Epithelial cell of esophagus (primary cell): ENCODE measurements around the gene ZNF516.

Source experiments
- DNase-seq: peaks from one replicate; pipeline ENCODE4 v3.0.0; 2010; ENCODE audit warnings: low read depth
- H3K4me3 ChIP-seq: 2 replicates; pipeline ENCODE4 v1.5.1; 2011; ENCODE audit warnings: mild to moderate bottlenecking, low read length, control low read depth
- TF ChIP-seq, protein P1 (sequence below): IDR thresholded peaks from 2 replicates; pipeline ENCODE4 v1.5.1; 2011; ENCODE audit warnings: low read depth, mild to moderate bottlenecking, low read length, control low read depth, inconsistent platforms; ENCODE audit not compliant: insufficient read depth; ENCODE audit errors: missing control alignments

The ZNF516 gene

DNA sequence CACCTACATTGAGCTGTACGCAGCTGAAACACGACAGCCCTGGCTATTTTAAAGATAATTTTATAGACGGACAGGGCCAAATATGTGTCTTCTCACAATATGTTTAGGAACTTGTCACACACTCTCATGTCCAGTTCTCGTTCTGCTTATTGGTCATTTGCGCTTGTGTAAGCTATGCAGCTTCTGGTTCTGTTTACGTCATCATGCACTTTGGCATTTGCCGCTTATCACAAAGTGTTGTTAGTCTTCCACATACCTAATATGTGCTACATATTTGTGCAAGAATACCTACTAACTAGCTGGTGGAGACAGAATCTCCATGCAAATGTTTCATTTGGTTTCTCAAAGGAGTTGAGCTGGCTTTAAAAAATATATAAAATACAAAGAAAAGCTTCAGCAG is 7.5 kb upstream of the ZNF516 start:
- DNase-seq, result no peak
- TF ChIP-seq, protein P1, sequence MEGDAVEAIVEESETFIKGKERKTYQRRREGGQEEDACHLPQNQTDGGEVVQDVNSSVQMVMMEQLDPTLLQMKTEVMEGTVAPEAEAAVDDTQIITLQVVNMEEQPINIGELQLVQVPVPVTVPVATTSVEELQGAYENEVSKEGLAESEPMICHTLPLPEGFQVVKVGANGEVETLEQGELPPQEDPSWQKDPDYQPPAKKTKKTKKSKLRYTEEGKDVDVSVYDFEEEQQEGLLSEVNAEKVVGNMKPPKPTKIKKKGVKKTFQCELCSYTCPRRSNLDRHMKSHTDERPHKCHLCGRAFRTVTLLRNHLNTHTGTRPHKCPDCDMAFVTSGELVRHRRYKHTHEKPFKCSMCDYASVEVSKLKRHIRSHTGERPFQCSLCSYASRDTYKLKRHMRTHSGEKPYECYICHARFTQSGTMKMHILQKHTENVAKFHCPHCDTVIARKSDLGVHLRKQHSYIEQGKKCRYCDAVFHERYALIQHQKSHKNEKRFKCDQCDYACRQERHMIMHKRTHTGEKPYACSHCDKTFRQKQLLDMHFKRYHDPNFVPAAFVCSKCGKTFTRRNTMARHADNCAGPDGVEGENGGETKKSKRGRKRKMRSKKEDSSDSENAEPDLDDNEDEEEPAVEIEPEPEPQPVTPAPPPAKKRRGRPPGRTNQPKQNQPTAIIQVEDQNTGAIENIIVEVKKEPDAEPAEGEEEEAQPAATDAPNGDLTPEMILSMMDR, result no peak
- no peak overlapping the region for H3K4me3 ChIP-seq

DNA sequence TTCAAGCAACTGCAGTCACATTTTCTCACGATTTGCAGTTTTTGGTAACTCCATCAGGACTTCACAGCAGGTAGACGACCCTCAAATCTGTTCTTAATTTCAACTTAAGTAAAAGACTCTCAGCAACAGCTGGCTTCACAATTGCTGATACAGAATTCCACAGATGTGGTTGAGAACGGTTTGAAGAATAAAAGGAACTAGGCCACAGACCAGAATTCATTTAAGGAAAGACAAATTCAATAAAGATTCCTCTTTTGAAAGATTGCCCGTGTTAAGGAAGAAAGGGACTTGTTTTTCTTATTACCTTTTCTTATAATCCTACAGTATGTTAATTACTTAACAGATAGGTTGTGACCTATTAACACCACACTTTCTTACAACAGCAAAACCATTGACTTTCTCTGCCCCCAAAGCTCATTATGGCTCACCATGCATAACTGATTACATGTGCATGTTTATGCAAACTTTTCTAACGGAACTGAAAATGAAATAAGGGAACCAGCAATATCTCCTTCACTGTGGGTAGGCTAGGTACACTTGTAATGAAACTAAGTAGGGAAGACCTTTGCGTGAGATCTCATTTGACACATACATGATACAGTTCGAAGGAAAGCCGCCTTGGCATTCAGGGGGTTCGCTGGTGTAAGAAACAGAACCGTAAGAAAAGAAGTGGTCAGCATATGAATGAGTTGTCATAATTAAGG is 4.7 kb upstream of the ZNF516 start:
- H3K4me3 ChIP-seq, result no peak overlapping the region
- no peak for DNase-seq
- TF ChIP-seq, protein P1, result no peak

DNA sequence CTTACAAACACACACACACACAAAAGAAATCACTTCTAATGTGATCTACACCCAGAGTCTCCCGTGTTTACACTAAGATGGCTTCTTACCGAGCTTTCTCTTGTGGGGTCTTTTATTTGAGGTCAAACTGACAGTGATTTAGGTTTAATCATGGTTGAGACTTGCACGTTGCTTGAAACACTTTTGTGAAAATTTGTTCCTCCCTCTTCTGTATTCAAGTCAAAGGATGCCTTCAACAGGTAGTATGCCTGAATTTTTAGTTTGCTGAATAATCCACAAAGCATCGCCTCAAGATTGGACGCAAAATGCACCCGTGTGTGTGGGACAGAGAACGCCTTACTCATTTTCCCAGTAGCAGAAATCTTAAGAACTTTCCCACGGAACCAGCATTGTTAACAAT is 4.0 kb upstream of the ZNF516 start:
- DNase-seq, result no peak
- no peak overlapping the region for H3K4me3 ChIP-seq
- TF ChIP-seq, protein P1, result no peak

DNA sequence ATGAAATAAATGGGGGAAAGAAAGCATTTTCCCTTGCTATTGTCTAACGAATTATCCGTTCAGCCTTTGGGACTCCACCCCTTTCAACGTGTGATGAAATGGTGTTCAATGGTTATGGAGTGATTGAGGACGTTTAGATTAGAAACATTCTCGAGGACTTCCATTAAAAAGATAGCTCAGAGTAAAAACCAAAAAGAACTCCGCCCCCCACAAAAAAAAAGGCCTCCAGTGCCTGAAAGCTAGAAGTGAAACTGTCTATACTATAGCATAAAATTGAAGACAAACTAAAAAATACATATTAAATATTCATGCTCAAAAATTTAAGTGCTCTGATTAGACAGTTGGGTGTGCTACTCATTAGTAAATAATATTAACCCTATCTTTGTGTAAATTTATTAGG is 3.0 kb upstream of the ZNF516 start:
- no peak for DNase-seq
- H3K4me3 ChIP-seq, result no peak overlapping the region
- TF ChIP-seq, protein P1, result no peak

DNA sequence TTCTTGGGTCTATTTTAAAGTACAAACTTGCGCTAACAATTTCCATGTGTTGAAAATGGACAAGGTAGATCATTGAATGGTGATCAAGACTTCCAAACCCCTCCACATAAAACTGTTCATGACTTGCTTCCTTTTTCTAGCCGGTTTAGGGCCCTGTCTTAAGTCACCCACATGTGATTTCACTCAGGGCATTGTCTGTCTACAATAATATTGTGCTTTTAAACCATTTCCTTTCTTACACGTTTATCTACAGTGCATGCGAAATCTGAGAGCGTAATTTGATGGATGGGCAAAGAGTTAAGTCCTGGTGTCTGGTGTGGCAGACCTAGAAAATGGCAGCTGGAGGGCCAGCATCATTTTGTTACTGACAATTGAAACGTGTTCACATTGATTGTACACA is 2.0 kb upstream of the ZNF516 start:
- no peak overlapping the region for H3K4me3 ChIP-seq

DNA sequence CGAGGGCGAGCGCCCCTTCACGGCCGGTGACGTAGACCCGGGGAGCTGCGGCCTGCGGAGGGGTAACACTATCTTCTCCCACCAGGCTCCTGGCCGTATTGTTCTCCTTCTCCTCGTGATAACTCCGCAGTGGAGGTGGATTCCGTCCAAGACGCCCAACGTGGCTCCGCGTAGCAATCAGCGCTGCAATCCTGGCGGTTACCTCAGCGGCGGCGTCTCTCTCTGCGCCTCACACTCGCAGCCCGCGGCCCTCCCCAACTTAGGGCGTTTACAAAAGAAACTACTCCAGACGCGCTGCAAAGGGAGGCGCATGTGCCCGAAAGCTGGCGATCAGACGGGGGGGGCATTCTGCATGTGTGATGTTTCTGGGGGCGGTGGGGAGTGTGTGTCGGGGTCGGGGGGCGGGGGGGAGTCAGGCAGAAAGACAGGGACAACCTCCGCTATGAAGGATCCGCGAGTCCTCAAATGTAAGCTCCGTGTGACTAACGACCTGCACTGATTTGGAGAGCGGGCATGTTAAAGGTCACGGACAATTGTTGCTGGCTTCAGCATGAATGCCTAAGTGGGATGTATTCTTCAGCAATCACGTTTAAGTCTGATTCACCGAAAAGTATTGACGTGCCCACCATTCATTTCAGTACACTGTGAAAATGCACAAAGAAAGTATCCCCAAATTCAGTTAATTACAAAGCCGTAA is 1.3 kb upstream of the ZNF516 start:
- peak overlapping the region; percentile 83 for H3K4me3 ChIP-seq
- peak; percentile 66 for DNase-seq

More for the DNA sequence above, 2.0 kb upstream of the ZNF516 start:
- TF ChIP-seq, protein P1, result no peak
- no peak for DNase-seq

More for the DNA sequence above, 1.3 kb upstream of the ZNF516 start:
- TF ChIP-seq, protein P1, result no peak
